ENCODE results near the gene PFN3. TPM values are rescaled to one million over a fixed set of nuclear protein-coding genes. Genes with fewer than 3 reads are reported as not detected.
"Not testable (repeated sequence)": the region's sequence is repeated elsewhere in the genome, so short reads cannot be mapped to it uniquely, and the experiment has no call there.

Gene PFN3
- total and polyA plus RNA-seq, 5 donors: not detected

- H3K27me3 ChIP-seq (ENCODE audit: control insufficient read depth, insufficient read depth): no peaks in the 10 kb centered on the region
- intact Hi-C loops (cut with DNase I): no loop called here
- no peak overlapping the region for H3K27ac ChIP-seq (ENCODE audit: low read length)
- WGBS: 85% methylated on average over 11 of the region's 11 CpGs
- DNase-seq (no peak), ATAC-seq (no peak)
- H3K9me3 ChIP-seq (ENCODE audit: control insufficient read depth, low read length): no peaks in the 10 kb centered on the region
- no peak overlapping the region for H3K4me3 ChIP-seq (ENCODE audit: low read length)
- no peaks in the 10 kb centered on the region for H3K4me1 ChIP-seq (ENCODE audit: control insufficient read depth, insufficient read depth, low read length)
These were observed 24.4 kb downstream of the PFN3 start for GRCh38 chr5:177376107-177376506.

- DNase-seq; intact Hi-C loops (cut with DNase I); H3K9me3 ChIP-seq (ENCODE audit: control insufficient read depth, low read length); H3K27ac ChIP-seq (ENCODE audit: low read length); H3K4me1 ChIP-seq (ENCODE audit: control insufficient read depth, insufficient read depth, low read length); H3K4me3 ChIP-seq (ENCODE audit: low read length); H3K27me3 ChIP-seq (ENCODE audit: control insufficient read depth, insufficient read depth); ATAC-seq: not testable (repeated sequence)
- WGBS: 87% methylated on average over 5 of the region's 5 CpGs
These were observed 24.9 kb downstream of the PFN3 start for GRCh38 chr5:177375516-177375915.

- no peak overlapping the region for H3K27ac ChIP-seq (ENCODE audit: low read length)
- no peaks in the 10 kb centered on the region for H3K27me3 ChIP-seq (ENCODE audit: control insufficient read depth, insufficient read depth)
- H3K4me3 ChIP-seq (ENCODE audit: low read length): no peak overlapping the region
- H3K4me1 ChIP-seq (ENCODE audit: control insufficient read depth, insufficient read depth, low read length): no peaks in the 10 kb centered on the region
- DNase-seq (no peak), ATAC-seq (no peak)
- H3K9me3 ChIP-seq (ENCODE audit: control insufficient read depth, low read length): no peaks in the 10 kb centered on the region
- WGBS: 63% methylated on average over 5 of the region's 5 CpGs
- intact Hi-C loops (cut with DNase I): no loop called here
These were observed 26.2 kb downstream of the PFN3 start for GRCh38 chr5:177374211-177374610.

- ATAC-seq (no peak), DNase-seq (no peak)
- Histone ChIP-seq H3K9me3 (ENCODE audit: control insufficient read depth, low read length) (no peaks in the 10 kb centered on the region), H3K4me3 (ENCODE audit: low read length) (no peak overlapping the region), H3K27me3 (ENCODE audit: control insufficient read depth, insufficient read depth) (no peaks in the 10 kb centered on the region), H3K4me1 (ENCODE audit: control insufficient read depth, insufficient read depth, low read length) (no peaks in the 10 kb centered on the region), H3K27ac (ENCODE audit: low read length) (no peak overlapping the region)
- WGBS: 59% methylated on average over 6 of the region's 6 CpGs
- intact Hi-C loops (cut with DNase I): no loop called here
These were observed 26.7 kb downstream of the PFN3 start for GRCh38 chr5:177373806-177374205.

GRCh38 chr5:177372910-177373309 is 27.6 kb downstream of the PFN3 start:
- H3K27ac ChIP-seq (ENCODE audit: low read length): no peak overlapping the region
- DNase-seq: no peak
- WGBS: 87% methylated on average over 6 of the region's 6 CpGs

GRCh38 chr5:177372034-177372896 is 28.2 kb downstream of the PFN3 start:
- H3K4me1 ChIP-seq (ENCODE audit: control insufficient read depth, insufficient read depth, low read length): peaks cover 4% of the 10 kb centered on the region
- ATAC-seq (no peak), DNase-seq (no peak)
- no peaks in the 10 kb centered on the region for H3K27me3 ChIP-seq (ENCODE audit: control insufficient read depth, insufficient read depth)
- no peak overlapping the region for H3K27ac ChIP-seq (ENCODE audit: low read length)
- H3K4me3 ChIP-seq (ENCODE audit: low read length): no peak overlapping the region
- 90% methylated on average over 12 of the region's 12 CpGs for WGBS
- intact Hi-C loops (cut with DNase I): no loop called here
- H3K9me3 ChIP-seq (ENCODE audit: control insufficient read depth, low read length): no peaks in the 10 kb centered on the region

More at GRCh38 chr5:177372910-177373309, 27.6 kb downstream of the PFN3 start:
- Histone ChIP-seq H3K4me1 (ENCODE audit: control insufficient read depth, insufficient read depth, low read length) (no peaks in the 10 kb centered on the region), H3K9me3 (ENCODE audit: control insufficient read depth, low read length) (no peaks in the 10 kb centered on the region), H3K4me3 (ENCODE audit: low read length) (no peak overlapping the region), H3K27me3 (ENCODE audit: control insufficient read depth, insufficient read depth) (no peaks in the 10 kb centered on the region)
- intact Hi-C loops (cut with DNase I): no loop called here
- no peak for ATAC-seq

GRCh38 chr5:177371120-177372033 is 29.1 kb downstream of the PFN3 start:
- no peak for ATAC-seq
- Histone ChIP-seq H3K4me3 (ENCODE audit: low read length) (peak overlapping the region; percentile 31), H3K4me1 (ENCODE audit: control insufficient read depth, insufficient read depth, low read length) (peaks cover 4% of the 10 kb centered on the region), H3K27ac (ENCODE audit: low read length) (no peak overlapping the region), H3K9me3 (ENCODE audit: control insufficient read depth, low read length) (no peaks in the 10 kb centered on the region), H3K27me3 (ENCODE audit: control insufficient read depth, insufficient read depth) (no peaks in the 10 kb centered on the region)
- DNase-seq: peak in 1 of 3 donors; percentile 65
- 63% methylated on average over 26 of the region's 26 CpGs for WGBS
- intact Hi-C loops (cut with DNase I): no loop called here

- Histone ChIP-seq H3K9me3 (ENCODE audit: control insufficient read depth, low read length) (no peaks in the 10 kb centered on the region), H3K4me3 (ENCODE audit: low read length) (peak overlapping the region; percentile 31), H3K4me1 (ENCODE audit: control insufficient read depth, insufficient read depth, low read length) (peaks cover 4% of the 10 kb centered on the region), H3K27ac (ENCODE audit: low read length) (no peak overlapping the region), H3K27me3 (ENCODE audit: control insufficient read depth, insufficient read depth) (no peaks in the 10 kb centered on the region)
- ATAC-seq (peak; percentile 56 to 64), DNase-seq (peak; percentile 86 to 94 (median 91))
- intact Hi-C loops (cut with DNase I): no loop called here
- WGBS: 15% methylated on average over 42 of the region's 42 CpGs
These were observed 29.9 kb downstream of the PFN3 start for GRCh38 chr5:177370488-177371119.

- H3K27ac ChIP-seq (ENCODE audit: low read length): no peak overlapping the region
- no peak for ATAC-seq
- peaks cover 4% of the 10 kb centered on the region for H3K4me1 ChIP-seq (ENCODE audit: control insufficient read depth, insufficient read depth, low read length)
- H3K4me3 ChIP-seq (ENCODE audit: low read length): no peak overlapping the region
- no peak for DNase-seq
- 73% methylated on average over 11 of the region's 11 CpGs for WGBS
- intact Hi-C loops (cut with DNase I): no loop called here
- H3K9me3 ChIP-seq (ENCODE audit: control insufficient read depth, low read length): no peaks in the 10 kb centered on the region
- no peaks in the 10 kb centered on the region for H3K27me3 ChIP-seq (ENCODE audit: control insufficient read depth, insufficient read depth)
These were observed 30.6 kb downstream of the PFN3 start for GRCh38 chr5:177369645-177370440.

GRCh38 chr5:177368869-177369644 is 31.4 kb downstream of the PFN3 start:
- Histone ChIP-seq H3K4me3 (ENCODE audit: low read length) (no peak overlapping the region), H3K27me3 (ENCODE audit: control insufficient read depth, insufficient read depth) (no peaks in the 10 kb centered on the region), H3K9me3 (ENCODE audit: control insufficient read depth, low read length) (no peaks in the 10 kb centered on the region), H3K4me1 (ENCODE audit: control insufficient read depth, insufficient read depth, low read length) (peaks cover 4% of the 10 kb centered on the region), H3K27ac (ENCODE audit: low read length) (no peak overlapping the region)
- WGBS: 81% methylated on average over 5 of the region's 5 CpGs
- no peak for ATAC-seq
- intact Hi-C loops (cut with DNase I): no loop called here
- peak in 1 of 3 donors; percentile 27 for DNase-seq

All from right cardiac atrium (tissue), 5 donors.